Stimulated activated CD8-positive, alpha-beta memory T cell treated with anti-CD3 and anti-CD28 coated beads, Interleukin-2, amount 100 ng/mL, for 48 hours (primary cell): ENCODE results near the gene SCD5.

Experiments
- DNase-seq, 2 donors: peaks; one replicate each; pipeline ENCODE4 v3.0.0-alpha.2; 2020; ENCODE audit warnings: low read depth in 2 of 2

SCD5 gene

GRCh38 chr4:82726596-82726995, 72.0 kb downstream of the SCD5 start:
- no peak for DNase-seq

- DNase-seq: no peak
Observed at GRCh38 chr4:82721819-82722423, 76.7 kb downstream of the SCD5 start.

- no peak for DNase-seq
Observed at GRCh38 chr4:82718162-82718940, 80.2 kb downstream of the SCD5 start.

GRCh38 chr4:82715731-82716617, 82.6 kb downstream of the SCD5 start:
- no peak for DNase-seq

GRCh38 chr4:82713856-82714255, 84.7 kb downstream of the SCD5 start:
- no peak for DNase-seq

GRCh38 chr4:82712561-82712960, 86.0 kb downstream of the SCD5 start:
- DNase-seq: no peak

GRCh38 chr4:82711158-82711785, 87.3 kb downstream of the SCD5 start:
- DNase-seq: no peak

- DNase-seq: no peak
Observed at GRCh38 chr4:82710197-82710929, 88.2 kb downstream of the SCD5 start.

GRCh38 chr4:82708982-82709381, 89.6 kb downstream of the SCD5 start:
- no peak for DNase-seq

- no peak for DNase-seq
Observed at GRCh38 chr4:82706349-82707000, 92.1 kb downstream of the SCD5 start.

GRCh38 chr4:82705928-82706300, 92.7 kb downstream of the SCD5 start:
- no peak for DNase-seq

GRCh38 chr4:82705169-82705927, 93.2 kb downstream of the SCD5 start:
- DNase-seq: no peak

GRCh38 chr4:82704156-82704555, 94.4 kb downstream of the SCD5 start:
- no peak for DNase-seq

- DNase-seq: no peak
Observed at GRCh38 chr4:82698412-82698811, 100.2 kb downstream of the SCD5 start.

GRCh38 chr4:82697561-82697960, 101.0 kb downstream of the SCD5 start:
- DNase-seq: no peak

GRCh38 chr4:82696117-82696860, 102.3 kb downstream of the SCD5 start:
- DNase-seq: no peak

GRCh38 chr4:82694892-82695291, 103.7 kb downstream of the SCD5 start:
- DNase-seq: no peak

- DNase-seq: no peak
Observed at GRCh38 chr4:82694046-82694445, 104.5 kb downstream of the SCD5 start.

GRCh38 chr4:82692101-82692780, 106.4 kb downstream of the SCD5 start:
- DNase-seq: no peak
